Tibial nerve (tissue), 4 donors: ENCODE measurements around the gene POLA2.

Experiments used
- EP300 ChIP-seq, 2 donors: sonication (generic); formaldehyde crosslinking; IDR thresholded peaks; one replicate each; pipeline ENCODE4 v1.6.1; 2017; ENCODE audit warnings: antibody characterized with exemption in 2 of 2, mild to moderate bottlenecking in 1 of 2
- POLR2A ChIP-seq, 2 donors: fragments of 450-650 bp; IDR thresholded peaks; one replicate each; pipeline ENCODE4 v1.6.1; 2017; ENCODE audit warnings: antibody characterized with exemption in 2 of 2, mild to moderate bottlenecking in 2 of 2, moderate library complexity in 2 of 2
- TF ChIP-seq, protein P1 (sequence below), 5 experiments: fragments of 200-600 bp in 3 of 5; fragments of 450-650 bp in 2 of 5; sonication (generic) in 3 of 5; IDR thresholded peaks; one replicate each; pipeline ENCODE4 v1.5.1; 2016 to 2019; ENCODE audit warnings: antibody characterized with exemption in 5 of 5, mild to moderate bottlenecking in 3 of 5, moderate library complexity in 2 of 5

DNA sequence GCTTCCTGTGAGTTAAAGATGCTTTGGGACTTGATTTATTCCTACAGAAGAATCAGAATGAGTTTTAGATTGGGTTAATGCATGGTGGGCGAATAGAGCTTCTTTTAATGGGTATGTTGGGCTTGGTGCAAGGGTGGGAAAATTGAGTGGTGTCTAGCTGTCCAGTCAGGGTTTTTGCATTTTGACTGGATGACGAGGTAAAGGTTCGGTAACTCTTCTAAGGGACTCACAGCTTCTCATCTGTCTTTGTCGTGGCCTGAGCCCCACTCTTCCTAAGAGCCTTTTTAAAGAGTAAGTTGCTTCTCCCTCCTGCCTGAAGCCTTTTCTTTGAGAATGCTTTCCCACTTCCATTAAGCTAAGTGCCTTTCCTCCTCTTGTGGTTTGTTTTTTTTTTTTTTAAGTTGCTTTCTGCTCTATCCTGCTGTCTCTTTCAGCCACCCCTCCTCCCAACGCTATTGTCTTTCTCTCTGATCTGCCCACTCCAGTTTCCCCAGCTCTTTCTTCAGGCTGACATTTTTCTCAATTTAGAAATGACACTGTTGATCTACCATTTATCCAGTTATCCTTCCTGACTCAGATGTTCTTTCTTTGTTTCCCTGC is 73.0 kb downstream of the POLA2 start:
- TF ChIP-seq, protein P1, sequence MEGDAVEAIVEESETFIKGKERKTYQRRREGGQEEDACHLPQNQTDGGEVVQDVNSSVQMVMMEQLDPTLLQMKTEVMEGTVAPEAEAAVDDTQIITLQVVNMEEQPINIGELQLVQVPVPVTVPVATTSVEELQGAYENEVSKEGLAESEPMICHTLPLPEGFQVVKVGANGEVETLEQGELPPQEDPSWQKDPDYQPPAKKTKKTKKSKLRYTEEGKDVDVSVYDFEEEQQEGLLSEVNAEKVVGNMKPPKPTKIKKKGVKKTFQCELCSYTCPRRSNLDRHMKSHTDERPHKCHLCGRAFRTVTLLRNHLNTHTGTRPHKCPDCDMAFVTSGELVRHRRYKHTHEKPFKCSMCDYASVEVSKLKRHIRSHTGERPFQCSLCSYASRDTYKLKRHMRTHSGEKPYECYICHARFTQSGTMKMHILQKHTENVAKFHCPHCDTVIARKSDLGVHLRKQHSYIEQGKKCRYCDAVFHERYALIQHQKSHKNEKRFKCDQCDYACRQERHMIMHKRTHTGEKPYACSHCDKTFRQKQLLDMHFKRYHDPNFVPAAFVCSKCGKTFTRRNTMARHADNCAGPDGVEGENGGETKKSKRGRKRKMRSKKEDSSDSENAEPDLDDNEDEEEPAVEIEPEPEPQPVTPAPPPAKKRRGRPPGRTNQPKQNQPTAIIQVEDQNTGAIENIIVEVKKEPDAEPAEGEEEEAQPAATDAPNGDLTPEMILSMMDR (IDR thresholded peaks at IDR 0.05), result no peak
- no peak for TF ChIP-seq POLR2A (IDR thresholded peaks at IDR 0.05)
- TF ChIP-seq EP300 (IDR thresholded peaks at IDR 0.05), result no peak
